CD8-positive, alpha-beta memory T cell (primary cell): Measurements from ENCODE around the gene GALNT16. TPM values are rescaled to one million over a fixed set of nuclear protein-coding genes. Genes with fewer than 3 reads are reported as not detected.
A peak's percentile ranks its signal among the peaks of the same experiment; 100 is the strongest.

Experiments
- CTCF ChIA-PET: fragments of 350-600 bp; sonication (Branson Sonifier 250); formaldehyde crosslinking; loops from one replicate; lab custom pipeline; 2021; ENCODE audit warnings: antibody characterized with exemption; lab: Charles Lee
- POLR2A ChIA-PET: fragments of 350-600 bp; sonication (Branson Sonifier 250); formaldehyde crosslinking; loops from one replicate; lab custom pipeline; 2021; ENCODE audit warnings: antibody characterized with exemption; lab: Charles Lee
- DNase-seq, 5 donors: peaks; one replicate each; pipeline versions ENCODE4 v3.0.0 to v3.0.0-alpha.2; 2020 to 2022; ENCODE audit warnings: mixed read lengths in 1 of 5
- H3K27ac ChIP-seq: one replicate; pipeline ENCODE4 v1.7.0; 2013; ENCODE audit warnings: low read depth, mild to moderate bottlenecking, low read length, moderate library complexity
- H3K27me3 ChIP-seq: 2 replicates; pipeline ENCODE4 v1.7.0; 2013; ENCODE audit warnings: low read length, mild to moderate bottlenecking; ENCODE audit not compliant: insufficient read depth, poor library complexity, severe bottlenecking
- H3K36me3 ChIP-seq: 2 replicates; pipeline ENCODE4 v1.7.0; 2013; ENCODE audit warnings: mild to moderate bottlenecking, low read length, moderate library complexity; ENCODE audit not compliant: insufficient read depth
- H3K4me1 ChIP-seq: 2 replicates; pipeline ENCODE4 v1.7.0; 2013; ENCODE audit warnings: mild to moderate bottlenecking, low read length, moderate library complexity; ENCODE audit not compliant: insufficient read depth
- H3K4me3 ChIP-seq: 2 replicates; pipeline ENCODE4 v1.7.0; 2013; ENCODE audit warnings: mild to moderate bottlenecking, low read length
- H3K9me3 ChIP-seq: 2 replicates; pipeline ENCODE4 v1.7.0; 2013; ENCODE audit warnings: mild to moderate bottlenecking, low read length
- H3K27ac Mint-ChIP-seq, 8 donors: one replicate each; pipeline ENCODE4 v1.8.0; 2020 to 2021; ENCODE audit warnings: mixed read lengths in 8 of 8, mild to moderate bottlenecking in 6 of 8, inconsistent platforms in 3 of 8, moderate library complexity in 3 of 8
- H3K27me3 Mint-ChIP-seq, 2 donors: one replicate each; pipeline ENCODE4 v1.8.0; 2020 to 2021; ENCODE audit warnings: mixed read lengths in 2 of 2, mild to moderate bottlenecking in 1 of 2, moderate library complexity in 1 of 2
- H3K36me3 Mint-ChIP-seq, 3 donors: one replicate each; pipeline ENCODE4 v1.8.0; 2020 to 2021; ENCODE audit warnings: mixed read lengths in 3 of 3, inconsistent platforms in 1 of 3, mild to moderate bottlenecking in 1 of 3
- H3K4me1 Mint-ChIP-seq, 3 donors: one replicate each; pipeline ENCODE4 v1.8.0; 2020 to 2021; ENCODE audit warnings: mixed read lengths in 3 of 3, inconsistent platforms in 1 of 3, mild to moderate bottlenecking in 1 of 3
- H3K4me3 Mint-ChIP-seq, 7 donors: one replicate each; pipeline ENCODE4 v1.8.0; 2020 to 2021; ENCODE audit warnings: mixed read lengths in 7 of 7, mild to moderate bottlenecking in 6 of 7, moderate library complexity in 4 of 7, inconsistent platforms in 2 of 7
- H3K9me3 Mint-ChIP-seq, 5 donors: one replicate each; pipeline ENCODE4 v1.8.0; 2020 to 2022; ENCODE audit warnings: mixed read lengths in 5 of 5, mild to moderate bottlenecking in 3 of 5, moderate library complexity in 2 of 5, inconsistent platforms in 1 of 5
- polyA plus RNA-seq: library from polyadenylated mRNA; unstranded; fragments of 300-500 nt; fragmentation: Illumina TruSeq; gene quantifications from one replicate; pipeline ENCODE4 v1.2.3, GENCODE V29; 2021
- total RNA-seq, 2 experiments: library from RNA; stranded (reverse); gene quantifications; one replicate each; pipeline ENCODE4 v1.2.3, GENCODE V29; 2021

GALNT16 gene
- total and polyA plus RNA-seq, 3 experiments from 2014 or later = 0.11 TPM; not detected in 2

DNA sequence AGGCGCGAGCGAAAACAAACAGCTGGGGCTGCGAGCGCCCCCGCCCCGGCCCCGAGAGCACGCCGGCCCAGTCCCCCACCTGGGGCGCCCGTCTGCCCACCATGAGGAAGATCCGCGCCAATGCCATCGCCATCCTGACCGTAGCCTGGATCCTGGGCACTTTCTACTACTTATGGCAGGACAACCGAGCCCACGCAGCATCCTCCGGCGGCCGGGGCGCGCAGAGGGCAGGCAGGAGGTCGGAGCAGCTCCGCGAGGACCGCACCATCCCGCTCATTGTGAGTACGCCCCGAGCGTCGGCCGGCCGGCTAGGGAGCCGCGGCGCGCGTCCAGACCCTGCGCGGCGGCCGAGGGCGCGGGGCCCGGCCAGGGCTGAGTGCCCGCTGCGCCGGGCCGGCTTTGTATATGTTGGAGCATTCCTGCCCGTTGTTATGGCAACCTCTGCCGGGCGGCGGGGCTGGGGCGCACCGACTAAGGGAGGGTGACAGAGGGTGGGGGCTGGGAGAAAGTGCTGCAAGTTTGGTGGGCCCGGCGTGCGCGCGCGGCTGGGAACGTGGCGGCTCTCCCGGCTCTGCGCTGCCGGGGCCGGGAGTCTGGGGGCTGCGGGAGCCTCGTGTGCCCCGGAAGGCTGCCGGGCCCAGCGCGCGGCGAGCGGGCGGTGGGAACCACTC, 367 bp downstream of the GALNT16 start:
- Histone ChIP-seq H3K9me3 (no peaks in the 10 kb centered on the region), H3K27ac (no peak overlapping the region), H3K27me3 (peaks cover 18% of the 10 kb centered on the region), H3K36me3 (no peaks in the 10 kb centered on the region), H3K4me3 (no peak overlapping the region), H3K4me1 (no peaks in the 10 kb centered on the region)
- DNase-seq = no peak
- Mint-ChIP-seq H3K36me3 (no peaks in the 10 kb centered on the region), H3K4me3 (peak overlapping the region in 2 of 7 donors; percentile 19 to 41), H3K27ac (no peak overlapping the region), H3K27me3 (peaks cover 35 to 62% of the 10 kb centered on the region in 2 donors), H3K9me3 (no peaks in the 10 kb centered on the region), H3K4me1 (peaks cover 0 to 5% (median 1%) of the 10 kb centered on the region in 3 donors)
- ChIA-PET POLR2A (no interaction called here), CTCF (no interaction called here)

- no peaks in the 10 kb centered on the region for H3K36me3 ChIP-seq
- H3K27me3 Mint-ChIP-seq = peaks cover 35 to 64% of the 10 kb centered on the region in 2 donors
- no peaks in the 10 kb centered on the region for H3K9me3 ChIP-seq
- CTCF ChIA-PET = no interaction called here
- peaks cover 18% of the 10 kb centered on the region for H3K27me3 ChIP-seq
- no peaks in the 10 kb centered on the region for H3K4me1 ChIP-seq
- peak in 1 of 5 donors; percentile 14 for DNase-seq
- H3K4me3 ChIP-seq = no peak overlapping the region
- peak overlapping the region; percentile 34 to 67 (median 57) for H3K4me3 Mint-ChIP-seq
- POLR2A ChIA-PET = no interaction called here
- H3K36me3 Mint-ChIP-seq = no peaks in the 10 kb centered on the region
- no peak overlapping the region for H3K27ac ChIP-seq
- no peaks in the 10 kb centered on the region for H3K9me3 Mint-ChIP-seq
- H3K27ac Mint-ChIP-seq = no peak overlapping the region
- peaks cover 0 to 5% (median 1%) of the 10 kb centered on the region in 3 donors for H3K4me1 Mint-ChIP-seq
Measured at GRCh38 chr14:69260861-69261564, 1.1 kb downstream of the GALNT16 start.

- Histone ChIP-seq H3K4me1 (no peaks in the 10 kb centered on the region), H3K36me3 (no peaks in the 10 kb centered on the region), H3K27me3 (peaks cover 18% of the 10 kb centered on the region), H3K27ac (no peak overlapping the region), H3K4me3 (no peak overlapping the region), H3K9me3 (no peaks in the 10 kb centered on the region)
- no peaks in the 10 kb centered on the region for H3K36me3 Mint-ChIP-seq
- peak overlapping the region; percentile 32 to 67 (median 55) for H3K4me3 Mint-ChIP-seq
- H3K27me3 Mint-ChIP-seq = peaks cover 35 to 63% of the 10 kb centered on the region in 2 donors
- ChIA-PET CTCF (no interaction called here), POLR2A (no interaction called here)
- no peak overlapping the region for H3K27ac Mint-ChIP-seq
- no peak for DNase-seq
- H3K4me1 Mint-ChIP-seq = peaks cover 0 to 5% (median 1%) of the 10 kb centered on the region in 3 donors
- no peaks in the 10 kb centered on the region for H3K9me3 Mint-ChIP-seq
Measured at GRCh38 chr14:69261761-69262331, 1.9 kb downstream of the GALNT16 start.

DNA sequence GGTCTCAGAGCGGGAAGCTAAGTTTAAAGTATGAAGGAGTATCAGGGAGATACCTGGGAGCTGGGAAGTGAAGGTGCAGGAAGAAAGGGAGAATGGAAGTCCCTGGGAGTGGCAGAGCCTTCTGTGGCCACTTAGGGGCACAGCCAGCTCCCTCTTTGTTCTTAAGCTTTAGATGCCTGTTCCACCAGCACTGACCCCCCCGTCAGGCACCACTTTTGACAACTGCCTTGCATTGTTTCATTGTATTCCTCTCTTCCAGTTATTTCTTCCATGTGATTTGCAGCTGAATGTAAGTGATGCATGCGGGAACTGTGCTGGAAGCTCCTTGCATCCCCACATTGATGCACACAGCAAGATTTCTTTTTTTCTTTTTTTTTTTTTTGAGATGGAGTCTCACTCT, 2.6 kb downstream of the GALNT16 start:
- Mint-ChIP-seq H3K27me3 (peaks cover 38 to 60% of the 10 kb centered on the region in 2 donors), H3K4me1 (peaks cover 0 to 5% (median 1%) of the 10 kb centered on the region in 3 donors), H3K27ac (peak overlapping the region in 1 of 8 donors; percentile 6), H3K4me3 (peak overlapping the region in 3 of 7 donors; percentile 13 to 35 (median 33)), H3K36me3 (no peaks in the 10 kb centered on the region), H3K9me3 (no peaks in the 10 kb centered on the region)
- H3K9me3 ChIP-seq = no peaks in the 10 kb centered on the region
- H3K27ac ChIP-seq = no peak overlapping the region
- no peak overlapping the region for H3K4me3 ChIP-seq
- H3K36me3 ChIP-seq = no peaks in the 10 kb centered on the region
- CTCF ChIA-PET = interaction anchor here (0.9 kb wide), 1 partner anchor 20 kb away, joined by 3 read pairs; no protein-coding TSS in a partner anchor
- DNase-seq = no peak
- H3K4me1 ChIP-seq = no peaks in the 10 kb centered on the region
- H3K27me3 ChIP-seq = peaks cover 18% of the 10 kb centered on the region
- POLR2A ChIA-PET = no interaction called here

DNA sequence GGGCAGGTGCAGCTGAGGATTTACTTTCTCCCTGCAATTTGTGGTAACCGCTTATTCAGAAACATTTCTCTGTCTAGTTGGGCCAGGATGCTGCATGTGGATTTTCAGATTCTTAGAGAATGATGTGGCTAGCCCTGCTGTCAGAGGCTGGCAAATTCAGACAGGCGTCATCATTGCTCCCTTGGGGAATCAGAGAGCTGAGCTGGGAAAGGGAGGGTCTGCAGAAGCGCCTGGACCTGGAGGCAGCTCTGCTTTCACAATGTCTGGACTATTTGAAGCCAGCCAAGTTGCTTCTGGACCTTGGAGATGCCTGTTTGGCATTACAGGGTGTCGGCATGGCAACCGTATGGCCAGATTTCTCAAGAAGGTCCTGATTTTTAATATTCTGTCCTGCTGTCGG, 3.4 kb downstream of the GALNT16 start:
- POLR2A ChIA-PET = no interaction called here
- peaks cover 0 to 5% (median 1%) of the 10 kb centered on the region in 3 donors for H3K4me1 Mint-ChIP-seq
- no peaks in the 10 kb centered on the region for H3K36me3 Mint-ChIP-seq
- Histone ChIP-seq H3K9me3 (no peaks in the 10 kb centered on the region), H3K4me1 (no peaks in the 10 kb centered on the region), H3K27ac (no peak overlapping the region), H3K4me3 (no peak overlapping the region), H3K36me3 (no peaks in the 10 kb centered on the region), H3K27me3 (peaks cover 13% of the 10 kb centered on the region)
- H3K27ac Mint-ChIP-seq = no peak overlapping the region
- CTCF ChIA-PET = no interaction called here
- no peak overlapping the region for H3K4me3 Mint-ChIP-seq
- peaks cover 35 to 56% of the 10 kb centered on the region in 2 donors for H3K27me3 Mint-ChIP-seq
- H3K9me3 Mint-ChIP-seq = no peaks in the 10 kb centered on the region
- no peak for DNase-seq

- no peaks in the 10 kb centered on the region for H3K9me3 Mint-ChIP-seq
- Histone ChIP-seq H3K4me3 (no peak overlapping the region), H3K36me3 (no peaks in the 10 kb centered on the region), H3K4me1 (no peaks in the 10 kb centered on the region), H3K27me3 (peaks cover 13% of the 10 kb centered on the region), H3K9me3 (no peaks in the 10 kb centered on the region), H3K27ac (no peak overlapping the region)
- H3K27me3 Mint-ChIP-seq = peaks cover 32 to 52% of the 10 kb centered on the region in 2 donors
- ChIA-PET CTCF (no interaction called here), POLR2A (no interaction called here)
- H3K4me3 Mint-ChIP-seq = no peak overlapping the region
- H3K4me1 Mint-ChIP-seq = peaks cover 0 to 5% (median 1%) of the 10 kb centered on the region in 3 donors
- DNase-seq = no peak
- H3K36me3 Mint-ChIP-seq = no peaks in the 10 kb centered on the region
- no peak overlapping the region for H3K27ac Mint-ChIP-seq
Measured at GRCh38 chr14:69263771-69264170, 3.8 kb downstream of the GALNT16 start.

- H3K9me3 ChIP-seq = no peaks in the 10 kb centered on the region
- Mint-ChIP-seq H3K36me3 (no peaks in the 10 kb centered on the region), H3K27me3 (peaks cover 16 to 36% of the 10 kb centered on the region in 2 donors), H3K9me3 (no peaks in the 10 kb centered on the region), H3K27ac (no peak overlapping the region), H3K4me1 (no peaks in the 10 kb centered on the region), H3K4me3 (no peak overlapping the region)
- H3K27ac ChIP-seq = no peak overlapping the region
- H3K27me3 ChIP-seq = peaks cover 7% of the 10 kb centered on the region
- H3K4me3 ChIP-seq = no peak overlapping the region
- POLR2A ChIA-PET = no interaction called here
- no peaks in the 10 kb centered on the region for H3K4me1 ChIP-seq
- CTCF ChIA-PET = no interaction called here
- H3K36me3 ChIP-seq = no peaks in the 10 kb centered on the region
- DNase-seq = no peak
Measured at GRCh38 chr14:69266572-69267345, 6.8 kb downstream of the GALNT16 start.
